ENCODE results near the gene VPS72. TPM values are rescaled to one million over a fixed set of nuclear protein-coding genes. Genes with fewer than 3 reads are reported as not detected.

Gene VPS72
- total and polyA plus RNA-seq, 2 donors (not counting 3 experiments of a cell fraction or from before 2014, with no cell fraction given), result 76.2 to 85.2 TPM

GRCh38 chr1:151142411-151143056, 47.5 kb downstream of the VPS72 start:
- Histone ChIP-seq H3K4me1 (ENCODE audit: control insufficient read depth, extremely low read depth, insufficient read depth, low read length) (peaks cover 28% of the 10 kb centered on the region), H3K79me2 (ENCODE audit: control insufficient read depth, insufficient read depth, low read length) (no peaks in the 10 kb centered on the region), H3K4me2 (ENCODE audit: insufficient read depth, low read length) (no peak overlapping the region), H3K27ac (ENCODE audit: insufficient read depth, low read depth, low read length) (no peak overlapping the region), H3K36me3 (ENCODE audit: control insufficient read depth in 2 of 2, extremely low read depth in 1 of 2, insufficient read depth in 2 of 2, low read length in 2 of 2) (peaks cover 2 to 31% of the 10 kb centered on the region in 2 experiments), H4K20me1 (replicated peaks; ENCODE audit: control insufficient read depth, extremely low read depth, insufficient read depth, low read length) (no peaks in the 10 kb centered on the region), H3K4me3 (replicated peaks in 1 of 3; ENCODE audit: insufficient read depth in 1 of 3, low read depth in 1 of 3, low read length in 3 of 3) (no peak overlapping the region), H3K9me1 (replicated peaks; ENCODE audit: control insufficient read depth, extremely low read depth, insufficient read depth, low read length) (no peaks in the 10 kb centered on the region), H3K9ac (replicated peaks; ENCODE audit: extremely low read depth, insufficient read depth, low read length) (no peak overlapping the region), H2AFZ (ENCODE audit: low read depth, low read length) (no peak overlapping the region), H3K9me3 (replicated peaks; ENCODE audit: control insufficient read depth, insufficient read depth, low read length) (no peaks in the 10 kb centered on the region), H3K27me3 (ENCODE audit: control insufficient read depth in 2 of 2, insufficient read depth in 2 of 2, low read length in 2 of 2) (no peaks in the 10 kb centered on the region)
- POLR2A ChIA-PET, result interaction anchor here (0.6 kb wide), 1 partner anchor 108 kb away, joined by 3 read pairs; no protein-coding TSS in a partner anchor
- intact Hi-C loops (cut with micrococcal nuclease), result no loop called here
- dilution Hi-C loops (cut with MboI; ENCODE audit: extremely low pct_ligation_motif_present, low sequenced_read_pairs), result no loop called here
- CTCF ChIA-PET, result interaction anchor here (0.7 to 2.8 kb wide), 6 partner anchors 11 to 43 kb away, joined by 4 to 16 read pairs (median 6); no protein-coding TSS in a partner anchor
- no TSS peak for BruUV-seq (replicated peaks)
- no peak for FAIRE-seq
- TF ChIP-seq FOS (IDR thresholded peaks at IDR 0.05; ENCODE audit: borderline replicate concordance, insufficient read depth, low read length) (no peak), MAX (IDR thresholded peaks at IDR 0.05; ENCODE audit: insufficient read depth, insufficient read length) (no peak), POLR2A (IDR thresholded peaks at IDR 0.05; ENCODE audit: low read depth, low read length) (no peak), POLR2AphosphoS5 (IDR thresholded peaks at IDR 0.05; ENCODE audit: insufficient read depth, low read depth, low read length) (no peak), GATA2 (IDR thresholded peaks at IDR 0.05; ENCODE audit: insufficient read depth, insufficient read length, low read depth, low read length) (no peak), MYC (IDR thresholded peaks at IDR 0.05; ENCODE audit: low read depth, low read length) (no peak), CTCF (IDR thresholded peaks at IDR 0.05; ENCODE audit: extremely low read depth in 1 of 2, insufficient read depth in 1 of 2, low read depth in 1 of 2, low read length in 2 of 2) (no peak), EZH2 (IDR thresholded peaks at IDR 0.05; ENCODE audit: borderline replicate concordance, low read depth, low read length, severe bottlenecking) (no peak), JUN (IDR thresholded peaks at IDR 0.05; ENCODE audit: borderline replicate concordance, insufficient read depth, insufficient read length, low read depth) (no peak)
- DNase-seq (ENCODE audit: low read depth, low spot score), result no peak
